Panc1 (cell line): ENCODE measurements around the gene MSN. TPM values are rescaled to one million over a fixed set of nuclear protein-coding genes. Genes with fewer than 3 reads are reported as not detected.

ENCODE experiments used
- ATAC-seq: fragments of 200-7000 bp; cut with Tn5 transposase; 2 replicates; pipeline ENCODE4 v1.9.1; 2020; ENCODE audit warnings: mild to moderate bottlenecking, moderate library complexity
- BruUV-seq: library from RNA; stranded (reverse); fragments of 400-500 nt; replicated peaks from 2 replicates; lab custom pipeline; 2021; lab: Mats Ljungman, UMichigan
- CTCF ChIA-PET: fragments of 300-600 bp; sonication (Branson Sonifier 250); formaldehyde crosslinking; loops from one replicate; lab custom pipeline; 2022; ENCODE audit warnings: antibody characterized with exemption; lab: Charles Lee
- POLR2A ChIA-PET: fragments of 300-600 bp; sonication (Branson Sonifier 250); formaldehyde crosslinking; loops from one replicate; lab custom pipeline; 2022; ENCODE audit warnings: antibody characterized with exemption; lab: Charles Lee
- DNase-seq: peaks from one replicate; pipeline ENCODE4 v3.0.0-alpha.2; 2010; ENCODE audit warnings: low read depth, low spot score
- H3K27ac ChIP-seq: 2 replicates; pipeline ENCODE4 v1.5.1; 2011; ENCODE audit warnings: mild to moderate bottlenecking, low read length, inconsistent platforms
- H3K27me3 ChIP-seq: fragments of 200-500 bp; sonication (Bioruptor generic); 2 replicates; pipeline ENCODE4 v1.6.0; 2014; ENCODE audit warnings: low read length, inconsistent platforms; ENCODE audit not compliant: control insufficient read depth, insufficient read depth
- H3K36me3 ChIP-seq: fragments of 200-500 bp; sonication (Bioruptor generic); 2 replicates; pipeline ENCODE4 v1.5.1; 2014; ENCODE audit warnings: inconsistent platforms, mild to moderate bottlenecking, low read length, moderate library complexity; ENCODE audit not compliant: control insufficient read depth, insufficient read depth
- H3K4me1 ChIP-seq: 2 replicates; pipeline ENCODE4 v1.5.1; 2011; ENCODE audit warnings: inconsistent platforms, mild to moderate bottlenecking, low read length, moderate library complexity; ENCODE audit not compliant: control insufficient read depth, insufficient read depth
- H3K4me3 ChIP-seq, 2 experiments: 2 replicates each; pipeline ENCODE4 v1.5.1; 2011 to 2012; ENCODE audit warnings: low read depth in 2 of 2, low read length in 2 of 2, mild to moderate bottlenecking in 2 of 2, inconsistent platforms in 1 of 2, moderate library complexity in 1 of 2
- H3K9me3 ChIP-seq: fragments of 200-500 bp; sonication (Bioruptor generic); 2 replicates; pipeline ENCODE4 v1.5.1; 2014; ENCODE audit warnings: low read depth, mild to moderate bottlenecking, inconsistent platforms, low read length, moderate library complexity; ENCODE audit not compliant: control insufficient read depth, insufficient read depth
- POLR2AphosphoS5 ChIP-seq: IDR thresholded peaks from 2 replicates; pipeline ENCODE4 v1.6.1; 2012; ENCODE audit warnings: mild to moderate bottlenecking, low read depth, low read length, moderate library complexity
- REST ChIP-seq, 2 experiments: IDR thresholded peaks; 2 replicates each; pipeline ENCODE4 v1.6.1; 2011 to 2012; ENCODE audit warnings: low read depth in 2 of 2, control low read depth in 1 of 2, low read length in 1 of 2, mild to moderate bottlenecking in 1 of 2, moderate library complexity in 1 of 2; ENCODE audit not compliant: insufficient read depth in 1 of 2
- SIN3A ChIP-seq: IDR thresholded peaks from 2 replicates; pipeline ENCODE4 v1.6.1; 2012; ENCODE audit warnings: low read depth, mild to moderate bottlenecking, low read length, moderate library complexity, borderline replicate concordance; ENCODE audit not compliant: insufficient read depth
- TCF7L2 ChIP-seq: IDR thresholded peaks from 2 replicates; pipeline ENCODE4 v1.6.1; 2011; ENCODE audit warnings: mild to moderate bottlenecking, low read depth, low read length, inconsistent platforms
- in situ Hi-C: cut with HindIII; loops from 2 replicates; pipeline ENCODE4 v1.10.0; 2016; ENCODE audit warnings: low sequenced_read_pairs, low pct_unique_long_range_greater_than_20kb
- intact Hi-C: fragments of 100-400 bp; cut with micrococcal nuclease; formaldehyde crosslinking; loops from one replicate; pipeline ENCODE4 v1.10.0; 2022; ENCODE audit not compliant: unreplicated experiment
- total RNA-seq: library from RNA; stranded (reverse); gene quantifications from one replicate; pipeline ENCODE4 v1.2.1, GENCODE V29; 2021; ENCODE audit not compliant: unreplicated experiment
- TF ChIP-seq, protein P1 (sequence below): fragments of 450-650 bp; IDR thresholded peaks from 2 replicates; pipeline ENCODE4 v1.5.1; 2017; ENCODE audit warnings: mild to moderate bottlenecking

Gene MSN
- total RNA-seq, 1 experiment from 2014 or later = 185 TPM

DNA sequence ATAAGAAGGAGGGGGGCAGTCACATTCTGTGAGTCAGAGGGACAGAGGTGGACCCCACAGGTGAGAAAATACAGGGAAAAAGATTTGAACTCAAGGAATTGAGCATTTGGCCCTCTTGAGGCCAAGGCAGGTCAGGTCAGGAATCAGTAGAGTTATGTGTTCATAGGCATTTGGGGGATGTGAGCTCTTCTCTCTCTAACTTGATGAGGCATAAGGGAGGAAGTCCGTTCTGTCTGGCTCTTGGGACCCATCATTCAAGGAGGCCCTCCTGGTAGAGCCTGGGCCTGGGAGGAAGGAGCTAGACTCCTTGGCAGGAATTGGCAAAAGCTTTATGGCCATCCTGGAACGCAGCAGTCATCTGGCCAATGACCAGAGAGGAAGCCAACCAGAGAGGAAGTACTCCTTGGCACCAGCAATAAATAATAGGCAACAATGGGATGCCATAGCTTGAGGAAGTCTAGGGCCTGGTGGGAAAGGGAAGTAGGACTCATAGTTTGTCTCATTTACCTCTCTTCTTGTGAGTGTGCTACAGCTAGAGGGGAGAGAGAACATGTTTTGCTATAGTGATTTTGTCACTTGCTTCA is 53.0 kb downstream of the MSN start:
- DNase-seq = no peak
- CTCF ChIA-PET = no interaction called here
- Histone ChIP-seq H3K4me1 (no peaks in the 10 kb centered on the region), H3K9me3 (no peaks in the 10 kb centered on the region), H3K27me3 (no peaks in the 10 kb centered on the region), H3K4me3 (no peak overlapping the region), H3K27ac (no peak overlapping the region), H3K36me3 (no peaks in the 10 kb centered on the region)
- intact Hi-C loops = no loop called here
- in situ Hi-C loops = no loop called here
- POLR2A ChIA-PET = no interaction called here
- BruUV-seq = no TSS peak
- no peak for TF ChIP-seq SIN3A
- no peak for TF ChIP-seq TCF7L2
- no peak for TF ChIP-seq REST (IDR thresholded peaks at IDR 0.05; ENCODE audit: insufficient read depth in 1 of 2, low read depth in 2 of 2, low read length in 1 of 2)
- TF ChIP-seq POLR2AphosphoS5 = no peak
- TF ChIP-seq, protein P1, sequence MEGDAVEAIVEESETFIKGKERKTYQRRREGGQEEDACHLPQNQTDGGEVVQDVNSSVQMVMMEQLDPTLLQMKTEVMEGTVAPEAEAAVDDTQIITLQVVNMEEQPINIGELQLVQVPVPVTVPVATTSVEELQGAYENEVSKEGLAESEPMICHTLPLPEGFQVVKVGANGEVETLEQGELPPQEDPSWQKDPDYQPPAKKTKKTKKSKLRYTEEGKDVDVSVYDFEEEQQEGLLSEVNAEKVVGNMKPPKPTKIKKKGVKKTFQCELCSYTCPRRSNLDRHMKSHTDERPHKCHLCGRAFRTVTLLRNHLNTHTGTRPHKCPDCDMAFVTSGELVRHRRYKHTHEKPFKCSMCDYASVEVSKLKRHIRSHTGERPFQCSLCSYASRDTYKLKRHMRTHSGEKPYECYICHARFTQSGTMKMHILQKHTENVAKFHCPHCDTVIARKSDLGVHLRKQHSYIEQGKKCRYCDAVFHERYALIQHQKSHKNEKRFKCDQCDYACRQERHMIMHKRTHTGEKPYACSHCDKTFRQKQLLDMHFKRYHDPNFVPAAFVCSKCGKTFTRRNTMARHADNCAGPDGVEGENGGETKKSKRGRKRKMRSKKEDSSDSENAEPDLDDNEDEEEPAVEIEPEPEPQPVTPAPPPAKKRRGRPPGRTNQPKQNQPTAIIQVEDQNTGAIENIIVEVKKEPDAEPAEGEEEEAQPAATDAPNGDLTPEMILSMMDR = no peak
- no peak for ATAC-seq

GRCh38 chrX:65723706-65724105 is 56.3 kb downstream of the MSN start:
- in situ Hi-C loops = no loop called here
- intact Hi-C loops = no loop called here
- CTCF ChIA-PET = no interaction called here
- POLR2A ChIA-PET = no interaction called here
- no peak overlapping the region for H3K27ac ChIP-seq
- H3K4me3 ChIP-seq = no peak overlapping the region
- no peaks in the 10 kb centered on the region for H3K27me3 ChIP-seq
- BruUV-seq = no TSS peak
- DNase-seq = no peak
- no peaks in the 10 kb centered on the region for H3K9me3 ChIP-seq
- no peaks in the 10 kb centered on the region for H3K4me1 ChIP-seq
- no peak for ATAC-seq
- TF ChIP-seq SIN3A = no peak
- TF ChIP-seq, protein P1 = no peak
- H3K36me3 ChIP-seq = no peaks in the 10 kb centered on the region
